H9 (cell line): ENCODE data around the gene DIP2C. TPM values are rescaled to one million over a fixed set of nuclear protein-coding genes. Genes with fewer than 3 reads are reported as not detected.
A peak's percentile ranks its signal among the peaks of the same experiment; 100 is the strongest.

ENCODE experiments used
- DNase-seq: peaks from one replicate; pipeline ENCODE4 v3.0.0-alpha.2; 2017
- H2AFZ ChIP-seq: one replicate; pipeline ENCODE4 v1.6.1; 2013; ENCODE audit warnings: mild to moderate bottlenecking, low read length, control low read depth, moderate library complexity
- H2AK5ac ChIP-seq: 2 replicates; pipeline ENCODE4 v1.6.1; 2013; ENCODE audit warnings: low read length, control low read depth, mixed read lengths; ENCODE audit not compliant: insufficient read length
- H2BK120ac ChIP-seq: one replicate; pipeline ENCODE4 v1.6.1; 2013; ENCODE audit warnings: low read depth, mild to moderate bottlenecking, low read length, control low read depth, inconsistent platforms; ENCODE audit not compliant: poor library complexity, severe bottlenecking
- H2BK12ac ChIP-seq: 2 replicates; pipeline ENCODE4 v1.6.1; 2013; ENCODE audit warnings: low read length, control low read depth, mixed read lengths, low read depth; ENCODE audit not compliant: insufficient read length
- H2BK15ac ChIP-seq: 2 replicates; pipeline ENCODE4 v1.6.1; 2013; ENCODE audit warnings: low read depth, low read length, control low read depth
- H2BK20ac ChIP-seq: one replicate; pipeline ENCODE4 v1.6.1; 2013; ENCODE audit warnings: low read depth, mild to moderate bottlenecking, low read length, control low read depth, inconsistent platforms; ENCODE audit not compliant: poor library complexity, severe bottlenecking
- H2BK5ac ChIP-seq: 2 replicates; pipeline ENCODE4 v1.6.1; 2013; ENCODE audit warnings: low read length, control low read depth, mixed read lengths; ENCODE audit not compliant: insufficient read length
- H3K14ac ChIP-seq: 2 replicates; pipeline ENCODE4 v1.6.1; 2013; ENCODE audit warnings: low read length, control low read depth; ENCODE audit not compliant: insufficient read depth
- H3K18ac ChIP-seq: 2 replicates; pipeline ENCODE4 v1.6.1; 2013; ENCODE audit warnings: low read depth, mild to moderate bottlenecking, mixed read lengths, low read length, control low read depth; ENCODE audit not compliant: insufficient read length
- H3K23ac ChIP-seq: 2 replicates; pipeline ENCODE4 v1.6.1; 2013; ENCODE audit warnings: low read length, control low read depth, mixed read lengths, low read depth; ENCODE audit not compliant: insufficient read length
- H3K23me2 ChIP-seq: 2 replicates; pipeline ENCODE4 v1.6.1; 2013; ENCODE audit warnings: low read depth, mild to moderate bottlenecking, mixed read lengths, low read length, control low read depth; ENCODE audit not compliant: insufficient read length, poor library complexity, severe bottlenecking
- H3K27ac ChIP-seq: 2 replicates; pipeline ENCODE4 v1.5.1; 2013; ENCODE audit warnings: low read length, control low read depth, mixed read lengths, low read depth; ENCODE audit not compliant: insufficient read length
- H3K27me3 ChIP-seq: 2 replicates; pipeline ENCODE4 v1.6.1; 2013; ENCODE audit warnings: low read length, control low read depth, inconsistent platforms; ENCODE audit not compliant: insufficient read depth
- H3K4ac ChIP-seq: 2 replicates; pipeline ENCODE4 v1.6.1; 2013; ENCODE audit warnings: low read depth, mild to moderate bottlenecking, control low read depth, inconsistent platforms, low read length, moderate library complexity
- H3K4me1 ChIP-seq: 2 replicates; pipeline ENCODE4 v1.6.1; 2013; ENCODE audit warnings: low read length, control low read depth, inconsistent platforms; ENCODE audit not compliant: insufficient read depth
- H3K4me2 ChIP-seq: 2 replicates; pipeline ENCODE4 v1.6.1; 2013; ENCODE audit warnings: low read length, control low read depth, mixed read lengths; ENCODE audit not compliant: insufficient read length, insufficient read depth
- H3K56ac ChIP-seq: 2 replicates; pipeline ENCODE4 v1.6.1; 2013; ENCODE audit warnings: low read depth, mild to moderate bottlenecking, mixed read lengths, low read length, control low read depth; ENCODE audit not compliant: insufficient read length
- H3K79me1 ChIP-seq: 2 replicates; pipeline ENCODE4 v1.6.1; 2013; ENCODE audit warnings: low read depth, mild to moderate bottlenecking, moderate library complexity, low read length, control low read depth, inconsistent platforms; ENCODE audit not compliant: insufficient read depth, poor library complexity, severe bottlenecking
- H3K79me2 ChIP-seq: 2 replicates; pipeline ENCODE4 v1.6.1; 2013; ENCODE audit warnings: low read length, control low read depth, inconsistent platforms; ENCODE audit not compliant: insufficient read depth
- H3K9ac ChIP-seq: 2 replicates; pipeline ENCODE4 v1.6.1; 2013; ENCODE audit warnings: low read length, control low read depth, mixed read lengths; ENCODE audit not compliant: insufficient read length; ENCODE audit errors: extremely low read depth
- H3K9me3 ChIP-seq: one replicate; pipeline ENCODE4 v1.6.1; 2013; ENCODE audit warnings: low read depth, low read length, inconsistent platforms; ENCODE audit not compliant: control insufficient read depth
- H3T11ph ChIP-seq: one replicate; pipeline ENCODE4 v1.6.1; 2013; ENCODE audit warnings: mild to moderate bottlenecking, low read length, control low read depth, inconsistent platforms
- H4K20me1 ChIP-seq: one replicate; pipeline ENCODE4 v1.6.1; 2013; ENCODE audit not compliant: control insufficient read depth, insufficient read length, insufficient read depth
- H4K5ac ChIP-seq: 2 replicates; pipeline ENCODE4 v1.6.1; 2013; ENCODE audit warnings: low read depth, mild to moderate bottlenecking, mixed read lengths, low read length, control low read depth; ENCODE audit not compliant: insufficient read length
- H4K8ac ChIP-seq: replicated peaks from 2 replicates; pipeline ENCODE4 v1.6.1; 2013; ENCODE audit warnings: low read length, control low read depth, mixed read lengths, low read depth; ENCODE audit not compliant: insufficient read length
- H4K91ac ChIP-seq: 2 replicates; pipeline ENCODE4 v1.6.1; 2013; ENCODE audit warnings: low read depth, mild to moderate bottlenecking, moderate library complexity, mixed read lengths, low read length, control low read depth; ENCODE audit not compliant: insufficient read length
- H3K27ac Mint-ChIP-seq, 3 experiments: 2 replicates in 2 of 3; 3 replicates in 1 of 3; pipeline ENCODE4 v1.8.0; 2020 to 2021; ENCODE audit warnings: mixed read lengths in 3 of 3, mild to moderate bottlenecking in 1 of 3, moderate library complexity in 1 of 3
- H3K27me3 Mint-ChIP-seq: 2 replicates; pipeline ENCODE4 v1.8.0; 2021; ENCODE audit warnings: low read depth, mild to moderate bottlenecking, moderate library complexity, mixed read lengths
- H3K36me3 Mint-ChIP-seq, 3 experiments: 2 replicates in 2 of 3; 3 replicates in 1 of 3; pipeline ENCODE4 v1.8.0; 2020 to 2021; ENCODE audit warnings: low read depth in 3 of 3, mixed read lengths in 3 of 3; ENCODE audit not compliant: insufficient read depth in 1 of 3
- H3K4me1 Mint-ChIP-seq, 2 experiments: 2 replicates each; pipeline ENCODE4 v1.8.0; 2020; ENCODE audit warnings: mixed read lengths in 2 of 2
- H3K4me3 Mint-ChIP-seq, 2 experiments: 2 replicates in 1 of 2; 3 replicates in 1 of 2; pipeline ENCODE4 v1.8.0; 2020 to 2021; ENCODE audit warnings: mild to moderate bottlenecking in 2 of 2, mixed read lengths in 2 of 2, moderate library complexity in 1 of 2
- H3K9me3 Mint-ChIP-seq, 2 experiments: 2 replicates in 1 of 2; 3 replicates in 1 of 2; pipeline ENCODE4 v1.8.0; 2020; ENCODE audit warnings: mild to moderate bottlenecking in 2 of 2, mixed read lengths in 2 of 2, moderate library complexity in 1 of 2
- CTCF ChIP-seq: fragments of 200-600 bp; sonication (generic); conservative IDR thresholded peaks from 3 replicates; pipeline ENCODE4 v1.8.0; 2021; ENCODE audit warnings: antibody characterized with exemption, mild to moderate bottlenecking
- whole genome bisulfite sequencing: extraction: QIAGEN DNeasy Blood & Tissue Kit; methylation state at CpG from one replicate; pipeline ENCODE4 v1.1.7; 2013; ENCODE audit warnings: missing lambda C conversion rate, low lambda C conversion rate, mixed read lengths; ENCODE audit not compliant: insufficient read length; ENCODE audit errors: extremely low coverage; 5-methylcytosine and 5-hydroxymethylcytosine counted together
- total RNA-seq: library from RNA; stranded (reverse); gene quantifications from 2 replicates; pipeline ENCODE4 v1.2.1, GENCODE V29; 2021

The DIP2C gene
- total RNA-seq, 1 experiment from 2014 or later: 7.9 TPM

DNA sequence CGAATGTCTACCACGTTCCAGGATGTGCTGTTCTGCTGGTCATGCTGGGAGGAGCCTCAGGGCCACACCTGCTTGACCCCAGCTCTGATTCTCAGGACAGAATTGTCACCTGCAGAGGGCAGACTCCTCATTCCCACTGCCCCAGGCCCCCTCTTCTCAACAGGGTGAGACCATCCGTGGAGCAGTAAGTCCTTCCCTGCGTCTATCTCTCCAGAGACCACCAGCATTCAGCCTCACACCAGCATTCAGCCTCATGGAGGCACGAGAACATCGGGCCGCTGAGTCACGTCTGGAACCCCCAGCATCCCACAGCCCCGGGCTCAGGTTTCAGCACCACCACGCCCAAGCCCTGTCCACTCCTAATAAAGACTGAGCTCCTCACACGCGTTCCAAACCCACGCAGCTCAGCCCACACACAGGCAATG lies 273.4 kb downstream of the DIP2C start:
- Mint-ChIP-seq H3K27me3 (no peaks in the 10 kb centered on the region), H3K36me3 (peaks cover 3 to 12% (median 7%) of the 10 kb centered on the region in 3 experiments; a peak in 5 of 7 replicates)
- no peak overlapping the region for H3K9ac ChIP-seq

More for the DNA sequence above, 273.4 kb downstream of the DIP2C start:
- DNase-seq: peak; percentile 74
- WGBS: no CpG with 5 or more reads among the region's 13 CpGs
- Histone ChIP-seq H2BK120ac (no peak overlapping the region), H3K4me1 (no peaks in the 10 kb centered on the region), H4K91ac (no peak overlapping the region), H3K23me2 (no peaks in the 10 kb centered on the region), H4K5ac (no peak overlapping the region), H3K23ac (no peak overlapping the region), H2AFZ (no peak overlapping the region), H4K20me1 (no peaks in the 10 kb centered on the region), H2BK15ac (no peak overlapping the region), H3K56ac (no peak overlapping the region), H3K4ac (no peak overlapping the region), H3K18ac (no peak overlapping the region), H4K8ac (no peak overlapping the region), H3T11ph (no peak overlapping the region), H3K14ac (no peak overlapping the region), H2BK12ac (no peak overlapping the region), H3K79me2 (no peaks in the 10 kb centered on the region), H2BK20ac (no peak overlapping the region), H3K9me3 (no peaks in the 10 kb centered on the region), H2AK5ac (no peak overlapping the region), H3K4me2 (no peak overlapping the region), H3K27ac (no peak overlapping the region), H3K79me1 (no peaks in the 10 kb centered on the region), H3K27me3 (no peaks in the 10 kb centered on the region), H2BK5ac (no peak overlapping the region)
- Mint-ChIP-seq H3K4me1 (peaks cover 0 to 10% of the 10 kb centered on the region in 2 experiments; a peak in 1 of 4 replicates), H3K27ac (peak overlapping the region in 2 of 3 experiments; percentile 73 to 74; a peak in 2 of 7 replicates), H3K9me3 (no peaks in the 10 kb centered on the region), H3K4me3 (no peak overlapping the region)
- peak; percentile 66 for TF ChIP-seq CTCF
